HG03354 (cell line): ENCODE data around the gene GREB1L.
"Not testable (repeated sequence)": the region's sequence is repeated elsewhere in the genome, so short reads cannot be mapped to it uniquely, and the experiment has no call there.

Source experiments
- ATAC-seq: cut with Tn5 transposase; IDR thresholded peaks from one replicate; pipeline ENCODE4 v1.9.1; 2021; ENCODE audit warnings: mild to moderate bottlenecking; ENCODE audit not compliant: unreplicated experiment, poor library complexity, severe bottlenecking

GREB1L gene

DNA sequence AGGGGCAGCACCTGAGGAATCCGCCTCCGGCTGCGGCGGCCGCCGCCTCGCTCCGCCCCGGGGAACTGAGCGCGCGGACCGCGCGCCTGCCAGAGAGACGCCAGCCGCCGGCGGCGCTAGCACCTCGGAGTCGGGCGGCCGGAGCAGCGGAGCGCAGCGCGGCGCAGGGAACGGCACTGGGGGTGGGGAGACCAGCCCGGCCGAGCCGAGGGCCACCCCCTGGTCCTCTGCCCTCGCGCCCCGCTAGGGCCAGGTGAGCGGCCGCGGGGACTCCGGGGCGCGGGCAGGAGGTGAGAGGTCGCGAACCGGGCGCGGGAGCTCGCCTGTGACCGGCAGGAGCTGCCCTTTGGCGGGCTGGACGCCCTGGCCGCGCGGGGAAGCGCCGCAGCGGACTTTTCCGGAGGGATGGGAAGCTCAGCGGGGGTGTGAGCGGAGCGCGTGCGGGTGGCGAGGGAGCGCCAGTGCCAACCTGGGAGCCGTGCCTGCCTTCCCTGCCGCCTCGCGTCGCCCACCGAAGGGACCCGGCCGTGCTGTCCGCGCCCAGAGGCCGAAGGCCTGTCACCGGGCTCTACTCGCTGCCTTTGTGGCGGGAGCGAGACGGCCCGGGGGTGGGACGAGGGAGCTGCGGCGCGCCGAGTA lies at the start of gene GREB1L:
Gene GREB1L (plus strand): TSS at position 92 of the 639 bp plus-strand sequence. CDS start 141,287 bp downstream, outside the sequence.
- ATAC-seq = peak; percentile 73

DNA sequence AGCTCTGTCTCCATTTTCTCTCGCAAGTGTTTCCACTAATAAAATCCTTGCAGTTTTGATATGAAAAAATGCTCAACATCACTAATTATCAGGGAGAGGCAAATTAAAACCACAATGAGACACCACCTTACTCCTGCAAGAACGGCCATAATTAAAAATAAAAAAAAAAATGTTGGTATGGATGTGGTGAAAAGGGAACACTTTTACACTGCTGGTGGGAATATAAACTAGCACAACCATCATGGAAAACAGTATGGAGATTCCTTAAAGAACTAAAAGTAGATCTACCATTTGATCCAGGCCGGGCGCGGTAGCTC lies 49.8 kb upstream of the GREB1L start:
- ATAC-seq = no peak

DNA sequence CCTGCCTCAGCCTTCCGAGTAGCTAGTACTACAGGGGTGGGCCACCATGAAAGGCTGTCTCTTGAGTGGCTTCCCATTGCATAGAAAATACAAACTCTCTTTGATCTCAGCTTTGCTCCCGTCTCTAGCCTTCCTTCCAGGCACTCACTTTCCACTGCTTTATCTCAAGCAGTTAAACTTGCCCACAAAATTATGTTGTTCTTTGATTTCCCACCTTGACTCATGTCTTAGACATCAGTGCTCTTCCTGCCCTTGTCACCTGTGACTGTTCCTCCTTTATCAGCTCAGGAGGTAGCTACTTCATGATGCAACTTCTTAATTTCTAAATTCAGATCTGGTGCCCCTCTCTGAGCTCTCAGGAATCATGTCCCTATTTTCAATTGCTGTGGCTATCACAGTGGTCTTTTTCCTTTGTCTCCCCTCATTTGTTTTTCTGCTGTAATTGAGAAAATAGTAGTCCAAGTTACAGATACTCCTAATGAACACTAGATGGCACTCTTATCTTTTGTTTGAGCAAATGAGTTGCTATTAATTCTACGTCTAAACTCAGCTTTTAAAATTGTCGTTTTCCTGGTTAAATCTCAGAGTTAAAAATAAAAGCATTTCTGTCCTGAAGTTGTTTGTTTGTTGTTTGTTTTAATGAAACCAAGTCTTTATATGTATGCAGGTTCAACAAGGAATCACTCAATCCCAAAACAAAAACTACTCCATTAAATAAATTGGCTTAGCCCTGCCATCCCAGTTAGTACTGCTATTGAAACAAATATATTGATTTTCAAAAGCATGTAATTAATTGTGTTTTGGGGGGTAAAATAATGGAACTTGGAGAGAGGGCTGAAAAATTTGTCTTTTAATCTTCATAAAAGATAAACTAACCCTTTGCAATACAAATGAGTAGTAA lies 46.9 kb upstream of the GREB1L start:
- peak; percentile 66 for ATAC-seq

DNA sequence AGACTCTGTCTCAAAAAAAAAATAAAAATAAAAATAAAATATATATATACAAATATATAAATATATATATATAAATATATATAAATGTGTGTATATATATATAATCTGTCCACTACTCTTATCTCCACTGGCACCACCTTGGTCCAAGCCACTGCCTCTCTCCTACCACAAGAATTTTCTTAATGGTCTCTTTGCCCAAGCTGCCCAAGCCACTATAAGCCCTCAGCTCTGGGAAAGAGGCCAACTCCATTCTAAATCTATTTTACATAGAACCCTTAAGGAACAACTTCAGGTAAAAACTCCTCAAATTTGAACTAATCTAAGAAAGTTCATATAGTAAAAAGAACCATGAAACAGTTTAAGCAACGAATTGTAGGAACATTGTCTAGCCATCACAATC lies 45.6 kb upstream of the GREB1L start:
- ATAC-seq = no peak

DNA sequence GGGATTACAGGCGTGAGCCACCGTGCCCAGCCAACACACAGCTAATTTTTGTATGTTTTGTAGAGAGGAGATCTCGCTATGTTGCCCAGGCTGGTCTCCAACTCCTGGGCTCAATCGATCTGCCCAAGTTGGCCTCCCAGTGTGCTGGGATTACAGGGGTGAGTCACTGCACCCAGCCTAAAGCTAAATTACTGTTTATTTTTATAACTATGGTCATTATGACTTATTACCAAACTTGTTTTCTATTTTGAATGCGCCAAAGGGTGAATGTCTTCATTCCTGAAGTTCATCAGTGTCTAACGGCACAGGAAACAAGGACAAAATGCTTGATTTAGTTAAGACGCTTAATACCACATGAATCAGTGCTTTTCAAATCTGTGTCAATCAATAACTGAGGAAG lies 38.9 kb upstream of the GREB1L start:
- no peak for ATAC-seq

DNA sequence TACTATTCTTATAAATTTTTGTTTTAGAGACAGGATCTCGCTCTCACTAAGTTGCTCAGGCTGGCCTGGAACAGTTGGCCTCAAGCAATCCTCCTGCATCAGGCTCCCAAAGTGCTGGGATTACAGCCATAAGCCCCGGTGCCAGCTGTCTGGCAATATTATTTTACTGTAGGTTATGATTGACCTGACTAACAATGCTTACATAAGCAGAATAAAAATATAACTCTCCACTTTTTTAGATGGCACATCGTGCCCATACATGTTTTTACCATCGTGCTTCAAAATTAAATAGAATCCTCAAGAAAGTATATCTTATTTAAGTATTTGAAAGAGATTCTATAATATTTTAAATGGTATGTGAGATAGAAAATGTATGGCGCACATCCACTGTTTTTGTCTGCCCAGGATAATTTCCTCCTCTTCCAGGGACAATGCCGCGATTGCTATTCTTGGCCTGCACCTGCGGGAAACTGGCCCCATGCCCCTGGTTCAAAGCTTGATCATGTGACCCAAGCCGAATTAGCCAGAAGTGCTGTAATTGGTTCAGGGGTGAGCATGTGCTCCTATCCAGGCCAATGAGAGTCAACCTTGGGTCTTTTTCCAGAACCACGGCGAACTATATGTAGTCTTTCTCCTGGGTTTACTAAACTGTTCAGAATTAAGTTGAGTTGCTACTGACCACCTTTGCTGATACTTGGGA lies 38.3 kb upstream of the GREB1L start:
- no peak for ATAC-seq

DNA sequence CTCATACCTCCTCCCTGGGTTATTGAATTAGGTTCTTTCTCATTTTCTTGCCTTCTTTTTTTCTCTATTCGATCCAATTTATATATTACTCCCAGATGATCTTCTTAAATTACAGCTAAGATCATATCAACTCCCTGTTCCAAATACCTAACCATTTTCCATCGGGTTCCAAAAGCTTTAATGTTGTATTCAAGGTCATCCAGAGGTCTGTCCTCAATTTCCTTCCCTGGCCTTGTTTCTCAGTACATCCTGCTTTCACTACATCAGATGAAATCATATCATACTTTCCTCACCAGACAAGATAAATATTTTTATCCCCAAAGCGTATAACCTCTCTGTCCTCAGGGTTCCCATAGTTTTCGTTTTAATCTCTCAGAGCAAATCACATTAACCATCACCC lies 36.3 kb upstream of the GREB1L start:
- no peak for ATAC-seq

DNA sequence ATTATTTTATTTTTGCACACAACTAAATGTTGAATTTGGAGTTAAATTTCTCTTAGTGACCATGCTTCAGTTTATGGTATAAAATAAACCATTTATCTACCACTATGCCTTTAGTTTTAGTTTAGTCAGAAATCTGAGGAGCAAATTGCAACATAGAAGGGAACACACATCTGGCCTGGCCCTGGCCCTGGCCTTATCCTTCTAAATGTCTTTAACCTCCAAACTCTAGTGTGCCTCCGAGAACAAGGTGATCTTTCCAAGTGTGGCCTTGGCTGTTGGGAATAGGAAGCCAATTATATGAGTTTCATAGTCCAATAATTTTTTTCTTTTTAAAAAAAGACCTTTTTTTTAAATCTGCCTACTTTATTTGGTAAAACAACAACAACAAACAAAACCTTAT lies 31.8 kb upstream of the GREB1L start:
- ATAC-seq = no peak

DNA sequence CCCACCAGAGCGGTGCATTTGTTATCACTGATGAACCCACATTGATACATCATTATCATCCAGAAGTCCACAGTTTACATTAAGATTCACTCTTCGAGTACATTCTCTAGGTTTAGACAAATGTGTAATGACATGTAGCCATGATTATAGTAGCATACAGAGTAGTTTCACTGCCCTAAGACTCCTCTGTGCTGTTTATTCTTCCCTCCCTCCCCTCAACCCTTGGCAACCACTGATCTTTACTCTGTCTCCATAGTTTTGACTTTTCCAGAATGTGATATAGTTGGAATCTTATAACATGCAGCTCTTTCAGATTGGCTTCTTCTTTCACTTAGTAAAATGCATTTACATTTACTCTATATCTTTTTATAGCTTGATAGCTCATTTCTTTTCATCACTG lies 31.2 kb upstream of the GREB1L start:
- no peak for ATAC-seq

DNA sequence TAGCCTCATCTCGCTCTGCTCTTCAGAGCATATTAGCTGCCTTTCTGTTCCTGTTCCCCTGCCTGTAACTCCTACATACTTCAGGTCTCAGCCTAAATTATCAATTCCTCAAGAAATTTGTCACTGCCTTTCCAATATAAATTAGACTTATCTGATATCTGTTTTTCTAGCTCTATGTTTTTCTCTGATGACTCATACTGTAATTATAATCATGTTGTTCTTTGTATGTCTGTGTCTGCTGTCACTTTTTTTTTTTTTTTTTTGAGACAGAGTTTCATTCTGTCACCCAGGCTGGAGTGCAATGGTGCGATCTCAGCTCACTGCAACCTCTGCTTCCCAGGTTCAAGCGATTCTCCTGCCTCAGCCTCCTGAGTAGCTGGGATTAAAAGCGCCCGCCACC lies 27.6 kb upstream of the GREB1L start:
- ATAC-seq = not testable (repeated sequence)

DNA sequence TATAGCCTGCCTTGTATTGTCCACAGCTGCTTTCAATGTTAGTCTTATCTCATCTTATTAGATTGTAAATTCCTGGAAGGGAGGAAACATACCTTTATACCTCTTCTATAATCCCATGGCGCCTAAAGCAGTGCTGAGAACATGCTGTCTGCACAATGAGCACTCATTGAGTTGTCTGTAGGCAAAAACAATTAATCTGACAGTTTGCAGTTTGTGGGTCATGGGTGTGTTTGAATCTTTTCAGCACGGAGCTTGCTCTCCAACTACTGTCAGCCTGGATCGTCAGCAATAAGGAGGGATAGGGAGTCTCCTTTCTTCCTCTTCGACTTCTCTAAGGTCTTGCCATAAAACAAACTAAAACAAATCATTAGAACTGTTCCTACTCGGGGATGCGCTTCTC lies 26.5 kb upstream of the GREB1L start:
- no peak for ATAC-seq

DNA sequence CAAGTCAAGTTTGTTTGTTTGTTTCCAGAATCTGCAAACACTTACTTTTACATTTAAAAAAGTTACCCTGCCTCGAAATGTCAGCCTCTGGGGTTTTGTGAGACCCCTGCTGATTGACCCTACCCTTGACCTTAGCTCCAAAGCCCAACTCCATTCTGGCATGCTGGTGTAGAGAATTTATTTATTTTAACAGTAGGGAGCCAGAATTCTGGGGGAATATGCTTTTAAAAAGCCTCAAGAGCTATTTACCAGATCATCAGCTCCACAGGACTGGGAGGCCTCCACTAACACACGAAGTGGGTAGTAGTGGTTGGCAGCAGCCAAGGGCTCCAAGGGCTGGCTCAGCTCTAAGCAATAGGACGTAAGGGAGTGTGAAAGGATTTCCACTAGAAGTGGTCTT lies 23.2 kb upstream of the GREB1L start:
- no peak for ATAC-seq

DNA sequence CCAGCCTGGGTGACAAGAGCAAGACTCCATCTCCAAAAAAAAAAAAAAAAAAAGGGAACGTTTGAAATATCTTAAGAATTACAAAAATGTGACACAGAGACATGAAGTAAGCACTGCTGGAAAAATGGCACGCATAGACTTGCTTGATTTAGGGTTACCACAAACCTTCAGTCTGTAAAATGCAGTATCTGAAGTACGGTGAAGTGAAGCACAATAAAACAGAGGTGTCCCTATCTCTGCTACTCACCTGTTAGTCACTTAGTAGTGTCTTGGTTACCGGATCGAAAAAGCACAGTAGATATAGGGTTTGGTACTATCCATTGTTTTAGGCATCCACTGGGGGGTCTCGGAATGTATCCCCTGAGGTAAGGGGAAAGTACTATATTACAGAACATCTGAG lies 11.6 kb upstream of the GREB1L start:
- no peak for ATAC-seq

DNA sequence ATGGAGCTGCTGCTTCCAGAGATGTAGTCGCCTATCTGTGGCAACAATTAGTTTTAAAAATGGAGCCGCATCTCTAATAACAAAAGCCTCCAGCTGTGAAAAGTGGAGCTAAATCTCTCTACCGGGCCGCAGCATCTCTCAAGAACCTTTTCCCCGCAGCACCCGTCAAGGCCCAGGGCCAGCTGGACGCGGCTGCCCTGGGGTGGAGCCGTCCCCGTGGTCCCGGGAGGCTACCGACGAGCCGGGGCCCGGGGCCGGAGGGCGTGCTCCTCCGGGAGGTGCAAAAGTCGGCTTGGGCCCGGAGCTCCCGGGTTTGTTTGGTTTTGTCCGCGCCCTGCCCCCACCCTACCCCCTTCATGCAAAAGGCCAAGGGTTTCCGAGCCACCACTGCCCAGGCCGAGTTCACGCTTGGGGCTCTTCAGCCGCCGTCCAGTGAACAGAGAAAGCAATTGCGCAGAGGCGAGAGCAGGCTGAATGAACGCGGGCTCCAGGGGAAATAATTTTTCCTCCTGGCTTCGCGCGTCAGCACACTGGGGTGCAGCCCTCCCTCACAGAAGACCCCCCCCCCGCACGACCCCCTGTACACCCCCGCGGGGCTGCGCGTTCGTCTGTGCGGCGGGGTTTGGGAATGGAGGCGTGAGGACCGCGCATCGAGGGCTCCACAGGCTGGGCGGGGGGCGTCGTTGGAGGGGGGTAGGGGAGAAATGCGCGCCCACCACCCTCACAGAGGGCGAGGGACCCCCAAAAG lies 557 bp upstream of the GREB1L start:
- ATAC-seq = no peak

DNA sequence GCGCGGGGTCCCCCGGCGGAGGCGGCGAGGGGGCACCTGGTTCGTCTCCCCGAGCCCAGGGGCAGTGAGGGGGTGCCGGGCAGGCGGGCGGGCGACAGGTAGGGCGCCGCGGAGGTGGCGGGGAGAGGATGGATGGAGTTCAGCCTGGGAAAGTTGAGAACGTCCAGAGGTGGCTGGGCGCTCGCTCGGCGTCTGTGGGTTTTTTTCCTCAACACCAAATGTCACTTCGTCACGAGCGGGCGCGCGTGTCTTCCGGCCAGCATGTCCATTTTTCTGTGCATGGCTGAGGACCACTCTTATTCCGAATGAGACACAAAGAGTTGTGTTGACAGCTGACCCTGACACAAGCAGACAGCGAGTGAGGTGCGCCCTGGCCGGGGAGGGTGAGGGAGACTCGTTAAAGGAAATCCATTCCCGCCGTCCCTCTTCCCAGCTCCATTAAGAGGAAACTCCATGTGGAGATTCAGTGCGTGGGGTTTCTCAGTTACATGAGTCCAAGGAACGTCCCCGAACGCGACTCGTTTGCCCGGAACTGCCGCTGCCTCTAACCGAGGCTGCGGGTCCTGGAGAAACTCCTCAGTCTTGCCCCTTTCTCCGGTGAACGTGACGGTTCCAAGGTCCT lies 859 bp downstream of the GREB1L start:
- no peak for ATAC-seq

DNA sequence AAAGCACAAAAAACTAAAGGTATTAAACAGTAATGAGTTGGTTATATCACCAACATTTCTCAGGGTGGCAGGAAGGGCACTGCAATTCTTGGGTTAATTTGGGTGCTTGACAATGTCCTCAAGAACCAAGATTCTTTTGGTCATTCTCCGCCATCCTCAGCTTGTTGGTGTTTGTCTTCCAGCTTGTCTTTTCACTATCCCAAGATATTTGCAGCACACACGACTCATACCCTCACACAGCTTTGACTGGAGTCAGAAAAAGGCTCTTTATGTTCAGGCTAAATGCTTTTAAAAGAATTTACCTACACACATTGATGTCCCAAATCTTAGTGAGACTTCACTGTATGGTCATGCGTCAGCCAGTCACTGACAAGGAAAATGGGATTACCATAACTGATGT lies 12.5 kb downstream of the GREB1L start:
- ATAC-seq = no peak

DNA sequence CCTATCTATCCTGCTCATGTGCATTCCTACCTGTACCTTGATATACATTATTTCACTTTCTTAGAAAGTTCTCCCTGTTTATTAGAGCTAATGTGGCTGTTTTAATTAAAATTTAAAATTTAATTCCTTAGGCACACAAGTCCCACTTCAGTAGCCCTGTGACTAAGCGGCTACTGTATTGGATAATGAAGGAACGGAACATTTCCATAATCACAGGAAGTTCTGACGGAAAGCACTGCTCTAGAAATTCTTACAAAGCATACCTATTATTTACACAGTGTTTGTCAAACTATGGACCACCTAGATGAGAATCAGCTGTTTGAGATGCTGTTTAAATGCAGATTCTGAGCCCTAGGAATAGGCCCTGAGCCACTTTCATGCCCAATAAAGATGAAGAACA lies 13.2 kb downstream of the GREB1L start:
- ATAC-seq = no peak

DNA sequence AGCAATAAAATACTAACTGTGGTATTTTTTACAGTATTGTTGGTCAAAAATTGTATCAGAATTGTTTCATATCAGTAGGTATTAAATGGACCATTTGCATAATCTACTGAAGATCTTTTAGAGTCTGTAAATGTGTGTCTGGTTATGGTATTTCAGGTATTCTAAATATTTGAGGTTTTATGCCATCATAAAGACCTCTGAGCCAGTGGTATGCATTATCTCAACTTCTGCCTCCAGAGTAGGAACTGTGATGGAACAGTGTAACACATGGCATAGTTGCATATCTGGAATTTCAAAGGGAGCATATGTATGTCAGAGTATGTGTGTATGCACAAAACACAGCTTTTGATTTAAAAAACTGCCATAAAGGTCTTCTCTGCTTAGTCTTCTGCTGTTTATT lies 15.4 kb downstream of the GREB1L start:
- no peak for ATAC-seq

DNA sequence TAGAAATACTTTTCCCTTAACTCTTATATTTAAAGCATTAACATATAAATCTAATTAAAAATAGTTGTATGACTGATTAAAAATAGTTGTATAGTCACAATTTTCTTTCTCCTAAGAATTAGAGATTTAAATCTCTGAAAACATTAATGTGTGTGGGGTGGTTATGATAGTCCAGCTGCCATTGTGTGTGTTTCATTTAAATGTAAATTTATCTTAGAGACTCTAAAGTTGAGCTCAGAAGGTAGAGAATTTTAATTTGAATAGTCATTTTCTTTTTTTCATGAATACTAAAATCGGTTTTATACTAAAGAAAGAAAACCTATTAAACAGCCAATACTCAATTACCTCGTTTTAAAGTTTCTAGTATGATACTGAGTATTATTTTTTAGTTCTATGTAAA lies 18.6 kb downstream of the GREB1L start:
- no peak for ATAC-seq

DNA sequence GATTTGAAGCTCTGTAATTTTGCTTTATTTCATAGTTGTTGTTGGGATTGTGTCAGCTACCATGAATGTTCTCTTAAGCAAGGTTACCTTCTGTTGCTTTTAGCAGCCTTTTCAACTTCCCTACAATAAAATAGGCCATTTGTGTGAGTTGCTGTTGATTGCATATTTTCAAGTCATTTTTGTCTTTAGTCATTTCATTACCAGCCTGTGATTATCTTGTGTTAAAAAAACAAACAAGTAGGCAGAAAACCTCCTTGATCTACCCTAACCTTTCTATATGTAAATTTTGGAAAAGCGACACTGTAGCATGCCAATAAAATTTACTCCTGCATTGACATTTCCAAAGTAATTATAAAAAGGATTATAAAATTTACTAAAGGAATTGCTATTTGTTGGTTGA lies 19.3 kb downstream of the GREB1L start:
- no peak for ATAC-seq
